ENCODE results near the gene CRB2.
"Not testable (repeated sequence)": the region's sequence is repeated elsewhere in the genome, so short reads cannot be mapped to it uniquely, and the experiment has no call there.

CRB2 gene

GRCh38 chr9:123392802-123393201 is 36.8 kb downstream of the CRB2 start:
- TF ChIP-seq, protein P1, sequence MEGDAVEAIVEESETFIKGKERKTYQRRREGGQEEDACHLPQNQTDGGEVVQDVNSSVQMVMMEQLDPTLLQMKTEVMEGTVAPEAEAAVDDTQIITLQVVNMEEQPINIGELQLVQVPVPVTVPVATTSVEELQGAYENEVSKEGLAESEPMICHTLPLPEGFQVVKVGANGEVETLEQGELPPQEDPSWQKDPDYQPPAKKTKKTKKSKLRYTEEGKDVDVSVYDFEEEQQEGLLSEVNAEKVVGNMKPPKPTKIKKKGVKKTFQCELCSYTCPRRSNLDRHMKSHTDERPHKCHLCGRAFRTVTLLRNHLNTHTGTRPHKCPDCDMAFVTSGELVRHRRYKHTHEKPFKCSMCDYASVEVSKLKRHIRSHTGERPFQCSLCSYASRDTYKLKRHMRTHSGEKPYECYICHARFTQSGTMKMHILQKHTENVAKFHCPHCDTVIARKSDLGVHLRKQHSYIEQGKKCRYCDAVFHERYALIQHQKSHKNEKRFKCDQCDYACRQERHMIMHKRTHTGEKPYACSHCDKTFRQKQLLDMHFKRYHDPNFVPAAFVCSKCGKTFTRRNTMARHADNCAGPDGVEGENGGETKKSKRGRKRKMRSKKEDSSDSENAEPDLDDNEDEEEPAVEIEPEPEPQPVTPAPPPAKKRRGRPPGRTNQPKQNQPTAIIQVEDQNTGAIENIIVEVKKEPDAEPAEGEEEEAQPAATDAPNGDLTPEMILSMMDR (IDR thresholded peaks at IDR 0.05), result no peak
- no peak overlapping the region for H3K27ac ChIP-seq

DNA sequence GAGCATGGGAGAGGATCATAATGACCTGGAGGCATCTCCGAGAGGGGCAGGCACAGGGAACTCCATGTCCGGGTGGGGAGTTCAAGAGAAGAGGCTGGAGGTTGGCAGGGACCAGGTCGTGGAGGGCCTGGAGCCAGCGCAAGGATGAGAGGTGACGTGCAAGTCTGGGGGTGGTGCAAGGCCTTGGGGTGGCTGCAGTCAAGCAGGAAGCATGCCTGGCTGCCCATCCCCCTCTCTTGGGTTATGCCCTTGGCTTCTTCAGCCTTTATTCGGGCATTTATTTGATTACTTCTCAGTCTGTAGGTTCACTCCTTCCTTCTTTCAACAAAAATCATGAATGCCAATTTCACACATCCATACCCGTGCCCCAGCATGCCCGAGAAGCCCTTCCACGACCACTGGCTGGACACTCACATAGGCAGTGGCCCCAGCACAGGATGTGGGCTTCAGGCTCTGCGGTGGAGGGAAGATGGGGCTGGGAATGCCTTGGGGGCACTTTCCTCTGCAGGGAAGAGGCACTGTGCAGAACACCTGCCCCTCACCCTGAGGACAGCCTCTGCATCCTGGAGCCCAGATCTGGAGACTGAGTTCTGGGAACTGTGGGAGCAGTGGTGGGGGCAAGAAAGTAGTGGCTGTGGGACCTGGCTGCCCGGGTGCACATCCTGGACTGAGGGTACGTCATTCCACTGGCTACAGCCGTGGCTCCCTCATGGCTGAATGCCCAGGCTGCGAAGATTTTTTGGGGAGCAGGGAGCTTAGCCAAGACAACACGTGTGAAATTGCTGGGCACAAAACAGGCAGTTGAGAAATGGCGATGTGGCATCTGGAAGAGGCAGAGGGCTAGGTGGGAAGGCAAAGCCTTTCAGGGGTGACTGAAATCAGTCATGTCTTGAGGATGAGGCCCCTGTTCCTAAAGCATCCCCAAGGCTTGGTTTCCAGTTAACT is 38.6 kb downstream of the CRB2 start:
- Histone ChIP-seq H3K4me1 (ENCODE audit: control insufficient read depth in 1 of 2, insufficient read depth in 1 of 2, low read depth in 1 of 2, low read length in 1 of 2) (peaks cover 0 to under 1% of the 10 kb centered on the region in 2 experiments), H3K36me3 (peaks cover 35% of the 10 kb centered on the region), H3K9me3 (no peaks in the 10 kb centered on the region), H3K4me3 (ENCODE audit: low read depth in 1 of 2, low read length in 1 of 2) (no peak overlapping the region), H3K27ac (no peak overlapping the region), H3K27me3 (no peaks in the 10 kb centered on the region)
- TF ChIP-seq, protein P1 (IDR thresholded peaks at IDR 0.05), result no peak

More at GRCh38 chr9:123392802-123393201, 36.8 kb downstream of the CRB2 start:
- Histone ChIP-seq H3K4me3 (ENCODE audit: low read depth in 1 of 2, low read length in 1 of 2) (no peak overlapping the region), H3K9me3 (no peaks in the 10 kb centered on the region), H3K27me3 (no peaks in the 10 kb centered on the region), H3K4me1 (ENCODE audit: control insufficient read depth in 1 of 2, insufficient read depth in 1 of 2, low read depth in 1 of 2, low read length in 1 of 2) (peaks cover 17 to 18% of the 10 kb centered on the region in 2 experiments), H3K36me3 (peaks cover 34% of the 10 kb centered on the region)

DNA sequence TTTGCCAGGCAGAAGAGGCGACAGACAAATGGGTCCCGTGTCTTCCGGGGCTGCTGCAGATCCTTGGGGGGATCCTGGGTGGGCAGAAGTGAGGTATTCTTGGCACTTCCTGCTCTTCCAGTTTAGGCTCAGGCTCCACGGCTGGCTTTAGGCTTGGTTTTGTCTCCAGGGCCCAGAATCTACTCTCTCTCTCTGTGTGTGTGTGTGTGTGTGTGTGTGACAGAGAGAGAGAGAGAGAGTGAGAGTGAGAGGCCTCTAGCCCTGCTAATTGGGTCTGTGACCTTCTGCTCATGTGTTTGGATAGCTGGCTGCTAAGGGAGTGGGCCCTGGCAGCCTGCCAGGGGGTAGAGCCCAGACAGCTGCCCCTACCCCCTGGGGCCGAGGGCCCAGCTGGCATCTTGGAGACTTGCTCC is 39.3 kb downstream of the CRB2 start:
- Histone ChIP-seq H3K9me3 (no peaks in the 10 kb centered on the region), H3K36me3 (peaks cover 37% of the 10 kb centered on the region), H3K27me3 (no peaks in the 10 kb centered on the region), H3K4me3 (ENCODE audit: low read depth in 1 of 2, low read length in 1 of 2) (no peak overlapping the region), H3K27ac (no peak overlapping the region), H3K4me1 (ENCODE audit: control insufficient read depth in 1 of 2, insufficient read depth in 1 of 2, low read depth in 1 of 2, low read length in 1 of 2) (no peaks in the 10 kb centered on the region)
- TF ChIP-seq, protein P1 (IDR thresholded peaks at IDR 0.05), result no peak

- H3K27ac ChIP-seq, result no peak overlapping the region
- H3K27me3 ChIP-seq, result no peaks in the 10 kb centered on the region
- no peaks in the 10 kb centered on the region for H3K9me3 ChIP-seq
- H3K4me3 ChIP-seq (ENCODE audit: low read depth in 1 of 2, low read length in 1 of 2), result no peak overlapping the region
- H3K36me3 ChIP-seq, result peaks cover 38% of the 10 kb centered on the region
- TF ChIP-seq, protein P1 (IDR thresholded peaks at IDR 0.05), result no peak
- H3K4me1 ChIP-seq (ENCODE audit: control insufficient read depth in 1 of 2, insufficient read depth in 1 of 2, low read depth in 1 of 2, low read length in 1 of 2), result no peaks in the 10 kb centered on the region
Measured at GRCh38 chr9:123395689-123396511, 39.9 kb downstream of the CRB2 start.

DNA sequence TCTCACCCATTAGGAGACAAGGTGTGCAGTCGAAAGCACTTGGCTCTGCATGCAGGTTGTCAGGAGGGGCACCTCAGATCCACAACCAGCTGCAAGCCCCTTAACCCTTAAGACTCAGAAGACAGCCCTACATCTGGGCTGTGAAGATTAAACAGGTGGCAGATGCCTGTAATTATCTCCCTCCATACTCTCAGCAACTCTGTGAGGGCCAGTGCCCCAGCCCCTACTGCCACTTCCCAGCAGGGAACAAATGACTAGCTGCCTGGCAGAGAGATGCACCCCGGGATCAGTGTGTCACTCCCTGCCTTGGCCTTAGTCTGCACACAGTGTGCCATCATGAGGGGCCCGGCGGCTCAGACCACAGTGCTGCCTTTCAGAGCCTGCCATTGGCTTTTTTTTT is 42.0 kb downstream of the CRB2 start:
- H3K27me3 ChIP-seq, result no peaks in the 10 kb centered on the region
- H3K4me1 ChIP-seq (ENCODE audit: control insufficient read depth in 1 of 2, insufficient read depth in 1 of 2, low read depth in 1 of 2, low read length in 1 of 2), result no peaks in the 10 kb centered on the region
- H3K36me3 ChIP-seq, result peaks cover 55% of the 10 kb centered on the region
- TF ChIP-seq, protein P1 (IDR thresholded peaks at IDR 0.05), result no peak
- H3K4me3 ChIP-seq (ENCODE audit: low read depth in 1 of 2, low read length in 1 of 2), result no peak overlapping the region
- H3K9me3 ChIP-seq, result no peaks in the 10 kb centered on the region
- no peak overlapping the region for H3K27ac ChIP-seq

GRCh38 chr9:123398938-123399337 is 42.9 kb downstream of the CRB2 start:
- H3K27ac ChIP-seq, result not testable (repeated sequence)

More at GRCh38 chr9:123398938-123399337, 42.9 kb downstream of the CRB2 start:
- peaks cover 61% of the 10 kb centered on the region for H3K36me3 ChIP-seq
- H3K4me3 ChIP-seq (ENCODE audit: low read depth in 1 of 2, low read length in 1 of 2); H3K4me1 ChIP-seq (ENCODE audit: control insufficient read depth in 1 of 2, insufficient read depth in 1 of 2, low read depth in 1 of 2, low read length in 1 of 2); H3K9me3 ChIP-seq; H3K27me3 ChIP-seq: not testable (repeated sequence)

All from neutrophil (primary cell).